Putamen (tissue), 1 donor: ENCODE results near the gene FBXO40.
"Not testable (repeated sequence)": the region's sequence is repeated elsewhere in the genome, so short reads cannot be mapped to it uniquely, and the experiment has no call there.

Experiments
- DNase-seq: peaks from one replicate; pipeline ENCODE4 v3.0.0-alpha.2; 2016; ENCODE audit warnings: low spot score

Gene FBXO40

GRCh38 chr3:121592856-121593702 lies at the start of gene FBXO40:
Gene FBXO40, plus strand, starts transcription at chr3:121593379. Its CDS starts 27,197 bp downstream, at chr3:121620576.
- no peak for DNase-seq

- DNase-seq: no peak
These were observed 48.1 kb upstream of the FBXO40 start for GRCh38 chr3:121545049-121545573.

GRCh38 chr3:121545574-121546455 lies 47.4 kb upstream of the FBXO40 start, which contains the start of gene POLQ:
Gene POLQ, minus strand, starts transcription at chr3:121545988. Its CDS starts 111 bp downstream, at chr3:121545877.
- peak; percentile 94 for DNase-seq

- DNase-seq: no peak
These were observed 40.8 kb upstream of the FBXO40 start for GRCh38 chr3:121552379-121552778.

- DNase-seq: no peak
These were observed 40.4 kb upstream of the FBXO40 start for GRCh38 chr3:121552797-121553196.

GRCh38 chr3:121557426-121557934 lies 35.7 kb upstream of the FBXO40 start:
- DNase-seq: no peak

- DNase-seq: no peak
These were observed 31.0 kb upstream of the FBXO40 start for GRCh38 chr3:121562148-121562547.

- no peak for DNase-seq
These were observed 26.4 kb upstream of the FBXO40 start for GRCh38 chr3:121566773-121567172.

GRCh38 chr3:121567649-121568048 lies 25.5 kb upstream of the FBXO40 start, which contains the start of gene ARGFX:
Gene ARGFX, plus strand, starts transcription at chr3:121567949. Its CDS starts 2,765 bp downstream, at chr3:121570714.
- DNase-seq: no peak

- no peak for DNase-seq
These were observed 18.7 kb upstream of the FBXO40 start for GRCh38 chr3:121574449-121574848.

GRCh38 chr3:121581691-121582090 lies 11.5 kb upstream of the FBXO40 start:
- DNase-seq: no peak

- DNase-seq: no peak
These were observed 8.8 kb upstream of the FBXO40 start for GRCh38 chr3:121584418-121584817.

GRCh38 chr3:121593806-121594205 lies 627 bp downstream of the FBXO40 start:
- DNase-seq: not testable (repeated sequence)

- DNase-seq: no peak
These were observed 1.7 kb downstream of the FBXO40 start for GRCh38 chr3:121594850-121595249.

- no peak for DNase-seq
These were observed 2.7 kb downstream of the FBXO40 start for GRCh38 chr3:121595765-121596406.

- DNase-seq: no peak
These were observed 5.4 kb downstream of the FBXO40 start for GRCh38 chr3:121598564-121598963.

GRCh38 chr3:121599900-121600299 lies 6.7 kb downstream of the FBXO40 start:
- DNase-seq: not testable (repeated sequence)

- no peak for DNase-seq
These were observed 8.1 kb downstream of the FBXO40 start for GRCh38 chr3:121601212-121601812.

GRCh38 chr3:121604759-121605158 lies 11.6 kb downstream of the FBXO40 start:
- no peak for DNase-seq

- DNase-seq: no peak
These were observed 12.9 kb downstream of the FBXO40 start for GRCh38 chr3:121606106-121606505.

- DNase-seq: no peak
These were observed 26.5 kb downstream of the FBXO40 start for GRCh38 chr3:121619691-121620090.
